GM20000 (cell line): ENCODE results near the gene CHD1L.

Experiments used
- DNase-seq: peaks from one replicate; pipeline ENCODE4 v3.0.0; 2012; ENCODE audit warnings: low spot score
- CTCF ChIP-seq: IDR thresholded peaks from 2 replicates; pipeline ENCODE4 v1.5.1; 2012; ENCODE audit warnings: mild to moderate bottlenecking, control low read depth; ENCODE audit errors: extremely low read depth, missing control alignments

CHD1L gene

GRCh38 chr1:147260956-147261355, 18.5 kb downstream of the CHD1L start:
- no peak for DNase-seq
- no peak for TF ChIP-seq CTCF

- DNase-seq = no peak
- no peak for TF ChIP-seq CTCF
Observed at GRCh38 chr1:147264158-147264768, 21.8 kb downstream of the CHD1L start.

- no peak for TF ChIP-seq CTCF
- DNase-seq = no peak
Observed at GRCh38 chr1:147266381-147266780, 23.9 kb downstream of the CHD1L start.

GRCh38 chr1:147267711-147268110, 25.2 kb downstream of the CHD1L start:
- TF ChIP-seq CTCF = no peak
- DNase-seq = no peak

- no peak for DNase-seq
Observed at GRCh38 chr1:147270721-147271120, 28.2 kb downstream of the CHD1L start.

GRCh38 chr1:147272042-147272441, 29.6 kb downstream of the CHD1L start:
- DNase-seq = no peak
- no peak for TF ChIP-seq CTCF

More at GRCh38 chr1:147270721-147271120, 28.2 kb downstream of the CHD1L start:
- TF ChIP-seq CTCF = no peak

- DNase-seq = peak; percentile 52
- peak; percentile 30 for TF ChIP-seq CTCF
Observed at GRCh38 chr1:147273409-147274336, 31.2 kb downstream of the CHD1L start.
